BE2C (cell line): ENCODE data around the gene ZSWIM7.
"Not testable (repeated sequence)": the region's sequence is repeated elsewhere in the genome, so short reads cannot be mapped to it uniquely, and the experiment has no call there.

ENCODE experiments used
- DNase-seq: peaks from one replicate; pipeline ENCODE4 v3.0.0-alpha.2; 2020
- H3K27me3 ChIP-seq: fragments of 250-450 bp; sonication (Bioruptor Pico); 2 replicates; pipeline ENCODE4 v1.5.1; 2020; ENCODE audit warnings: mild to moderate bottlenecking
- H3K36me3 ChIP-seq: fragments of 250-450 bp; sonication (Bioruptor Pico); 2 replicates; pipeline ENCODE4 v1.5.1; 2020; ENCODE audit warnings: mild to moderate bottlenecking
- H3K4me1 ChIP-seq: fragments of 250-450 bp; sonication (Bioruptor Pico); 2 replicates; pipeline ENCODE4 v1.5.1; 2020
- H3K4me3 ChIP-seq: 2 replicates; pipeline ENCODE4 v1.5.1; 2011; ENCODE audit warnings: low read depth, low read length
- H3K9me3 ChIP-seq: fragments of 250-450 bp; sonication (Bioruptor Pico); 2 replicates; pipeline ENCODE4 v1.5.1; 2020
- CTCF ChIP-seq: IDR thresholded peaks from 2 replicates; pipeline ENCODE4 v1.5.1; 2012; ENCODE audit warnings: mild to moderate bottlenecking, low read depth, low read length

The ZSWIM7 gene

GRCh38 chr17:15981646-15982580, 17.6 kb downstream of the ZSWIM7 start:
- no peak for DNase-seq
- Histone ChIP-seq H3K27me3 (no peaks in the 10 kb centered on the region), H3K4me1 (no peaks in the 10 kb centered on the region), H3K9me3 (no peaks in the 10 kb centered on the region), H3K36me3 (no peaks in the 10 kb centered on the region), H3K4me3 (no peak overlapping the region)
- no peak for TF ChIP-seq CTCF

GRCh38 chr17:15981208-15981607, 18.3 kb downstream of the ZSWIM7 start:
- no peaks in the 10 kb centered on the region for H3K4me1 ChIP-seq
- no peaks in the 10 kb centered on the region for H3K27me3 ChIP-seq
- no peak for TF ChIP-seq CTCF
- no peaks in the 10 kb centered on the region for H3K9me3 ChIP-seq
- no peak overlapping the region for H3K4me3 ChIP-seq
- no peaks in the 10 kb centered on the region for H3K36me3 ChIP-seq
- DNase-seq = no peak

- H3K4me1 ChIP-seq, H3K27me3 ChIP-seq, H3K36me3 ChIP-seq, DNase-seq, H3K9me3 ChIP-seq, H3K4me3 ChIP-seq: not testable (repeated sequence)
Observed at GRCh38 chr17:15979013-15979412, 20.5 kb downstream of the ZSWIM7 start.

- Histone ChIP-seq H3K4me1 (no peaks in the 10 kb centered on the region), H3K36me3 (no peaks in the 10 kb centered on the region), H3K9me3 (no peaks in the 10 kb centered on the region), H3K27me3 (no peaks in the 10 kb centered on the region), H3K4me3 (no peak overlapping the region)
- DNase-seq = no peak
- no peak for TF ChIP-seq CTCF
Observed at GRCh38 chr17:15978606-15979005, 20.9 kb downstream of the ZSWIM7 start.

GRCh38 chr17:15977894-15978293, 21.6 kb downstream of the ZSWIM7 start:
- Histone ChIP-seq H3K36me3 (no peaks in the 10 kb centered on the region), H3K27me3 (no peaks in the 10 kb centered on the region), H3K9me3 (no peaks in the 10 kb centered on the region), H3K4me1 (no peaks in the 10 kb centered on the region), H3K4me3 (no peak overlapping the region)
- no peak for TF ChIP-seq CTCF
- DNase-seq = no peak

GRCh38 chr17:15973834-15974233, 25.7 kb downstream of the ZSWIM7 start:
- H3K27me3 ChIP-seq = no peaks in the 10 kb centered on the region
- DNase-seq = no peak
- no peaks in the 10 kb centered on the region for H3K36me3 ChIP-seq
- no peak for TF ChIP-seq CTCF
- H3K9me3 ChIP-seq = no peaks in the 10 kb centered on the region
- H3K4me1 ChIP-seq = no peaks in the 10 kb centered on the region
- no peak overlapping the region for H3K4me3 ChIP-seq
